WTC11 (cell line): ENCODE measurements around the gene CAMK2A. TPM values are rescaled to one million over a fixed set of nuclear protein-coding genes. Genes with fewer than 3 reads are reported as not detected.

Source experiments
- ATAC-seq: fragments of 200-7000 bp; cut with Tn5 transposase; 2 replicates; pipeline ENCODE4 v1.10.0; 2021; ENCODE audit warnings: mild to moderate bottlenecking, moderate library complexity
- CTCF ChIA-PET: fragments of 300-600 bp; sonication (Branson Sonifier 250); formaldehyde crosslinking; loops from one replicate; lab custom pipeline; 2021; ENCODE audit warnings: antibody characterized with exemption; lab: Charles Lee
- POLR2A ChIA-PET: fragments of 350-600 bp; sonication (Branson Sonifier 250); formaldehyde crosslinking; loops from one replicate; lab custom pipeline; 2021; ENCODE audit warnings: antibody characterized with exemption; lab: Charles Lee
- DNase-seq: peaks from one replicate; pipeline ENCODE4 v3.0.0; 2021; ENCODE audit warnings: low spot score
- H3K27ac Mint-ChIP-seq: 2 replicates; pipeline ENCODE4 v1.8.0; 2021; ENCODE audit warnings: mixed read lengths
- H3K27me3 Mint-ChIP-seq: 2 replicates; pipeline ENCODE4 v1.8.0; 2021; ENCODE audit warnings: low read depth, mild to moderate bottlenecking, moderate library complexity, mixed read lengths
- H3K36me3 Mint-ChIP-seq: 2 replicates; pipeline ENCODE4 v1.8.0; 2021; ENCODE audit warnings: mixed read lengths
- H3K4me1 Mint-ChIP-seq: 2 replicates; pipeline ENCODE4 v1.8.0; 2022; ENCODE audit warnings: mixed read lengths
- H3K4me3 Mint-ChIP-seq: 2 replicates; pipeline ENCODE4 v1.8.0; 2021; ENCODE audit warnings: mild to moderate bottlenecking, moderate library complexity, mixed read lengths
- H3K9me3 Mint-ChIP-seq: 2 replicates; pipeline ENCODE4 v1.8.0; 2021; ENCODE audit warnings: mixed read lengths
- ATF6 ChIP-seq: sonication (generic); formaldehyde crosslinking; IDR thresholded peaks from 2 replicates; pipeline ENCODE4 v1.8.1; 2023; ENCODE audit warnings: mild to moderate bottlenecking, missing genetic modification reagents
- CBFB ChIP-seq: sonication (generic); formaldehyde crosslinking; IDR thresholded peaks from 2 replicates; pipeline ENCODE4 v1.8.1; 2022; ENCODE audit warnings: mild to moderate bottlenecking, low read depth, missing genetic modification reagents
- CREM ChIP-seq: sonication (generic); formaldehyde crosslinking; IDR thresholded peaks from 2 replicates; pipeline ENCODE4 v1.8.1; 2022; ENCODE audit warnings: mild to moderate bottlenecking, missing genetic modification reagents, moderate library complexity
- ELF4 ChIP-seq: sonication (generic); formaldehyde crosslinking; IDR thresholded peaks from 2 replicates; pipeline ENCODE4 v1.8.1; 2022; ENCODE audit warnings: low read depth, mild to moderate bottlenecking, moderate library complexity, missing genetic modification reagents
- EMX1 ChIP-seq: fragments of 250-450 bp; sonication (Bioruptor Pico); IDR thresholded peaks from 2 replicates; pipeline ENCODE4 v1.8.0; 2021; ENCODE audit warnings: mild to moderate bottlenecking
- ERG ChIP-seq: fragments of 250-450 bp; sonication (Bioruptor Pico); IDR thresholded peaks from 2 replicates; pipeline ENCODE4 v1.8.0; 2021; ENCODE audit warnings: mild to moderate bottlenecking
- FOXJ3 ChIP-seq: sonication (generic); formaldehyde crosslinking; IDR thresholded peaks from 2 replicates; pipeline ENCODE4 v1.9.0; 2021; ENCODE audit warnings: missing genetic modification reagents, mild to moderate bottlenecking, borderline replicate concordance
- HMGXB4 ChIP-seq: sonication (generic); formaldehyde crosslinking; IDR thresholded peaks from 2 replicates; pipeline ENCODE4 v1.8.1; 2023; ENCODE audit warnings: mild to moderate bottlenecking, moderate library complexity, missing genetic modification reagents
- JUN ChIP-seq: sonication (generic); formaldehyde crosslinking; IDR thresholded peaks from 2 replicates; pipeline ENCODE4 v1.8.0; 2023; ENCODE audit warnings: mild to moderate bottlenecking, missing genetic modification reagents
- NFATC4 ChIP-seq: fragments of 250-450 bp; sonication (Bioruptor Pico); IDR thresholded peaks from 2 replicates; pipeline ENCODE4 v1.9.0; 2021; ENCODE audit warnings: mild to moderate bottlenecking
- PRDM15 ChIP-seq: sonication (generic); formaldehyde crosslinking; IDR thresholded peaks from 2 replicates; pipeline ENCODE4 v1.8.0; 2022; ENCODE audit warnings: missing genetic modification reagents
- PRRX2 ChIP-seq: fragments of 250-450 bp; sonication (Bioruptor Pico); IDR thresholded peaks from 2 replicates; pipeline ENCODE4 v1.8.0; 2021; ENCODE audit warnings: mild to moderate bottlenecking
- RELA ChIP-seq: sonication (generic); formaldehyde crosslinking; IDR thresholded peaks from 2 replicates; pipeline ENCODE4 v1.8.1; 2022; ENCODE audit warnings: missing genetic modification reagents, mild to moderate bottlenecking, borderline replicate concordance
- TCF7 ChIP-seq: sonication (generic); formaldehyde crosslinking; IDR thresholded peaks from 2 replicates; pipeline ENCODE4 v1.8.0; 2022; ENCODE audit warnings: mild to moderate bottlenecking, low read depth, missing genetic modification reagents, moderate library complexity
- ZNF121 ChIP-seq: sonication (generic); formaldehyde crosslinking; IDR thresholded peaks from 2 replicates; pipeline ENCODE4 v1.8.0; 2023; ENCODE audit warnings: missing genetic modification reagents
- ZNF232 ChIP-seq: sonication (generic); formaldehyde crosslinking; IDR thresholded peaks from 2 replicates; pipeline ENCODE4 v1.8.0; 2022; ENCODE audit warnings: mild to moderate bottlenecking, missing genetic modification reagents
- ZNF281 ChIP-seq: sonication (generic); formaldehyde crosslinking; IDR thresholded peaks from 2 replicates; pipeline ENCODE4 v1.8.0; 2023; ENCODE audit warnings: mild to moderate bottlenecking, missing genetic modification reagents
- ZNF512 ChIP-seq: sonication (generic); formaldehyde crosslinking; IDR thresholded peaks from 2 replicates; pipeline ENCODE4 v1.8.1; 2022; ENCODE audit warnings: missing genetic modification reagents, borderline replicate concordance
- total RNA-seq: library from RNA; stranded (reverse); gene quantifications from 3 replicates; pipeline ENCODE4 v1.2.3, GENCODE V29; 2021

CAMK2A gene
- total RNA-seq, 1 experiment from 2014 or later: 0.13 TPM

GRCh38 chr5:150175076-150175475 lies 114.5 kb downstream of the CAMK2A start:
- POLR2A ChIA-PET: interaction anchor here (1.3 kb wide), 1 partner anchor 38 kb away, joined by 3 read pairs; no protein-coding TSS in a partner anchor
- DNase-seq: no peak

GRCh38 chr5:150174285-150174684 lies 115.3 kb downstream of the CAMK2A start:
- no peak for ATAC-seq
- ChIA-PET POLR2A (no interaction called here), CTCF (interaction anchor here (0.8 to 2.7 kb wide), 4 partner anchors 11 to 41 kb away, joined by 4 to 23 read pairs (median 14); partner anchors contain the start of gene SLC6A7)
- Mint-ChIP-seq H3K36me3 (no peaks in the 10 kb centered on the region), H3K4me1 (no peaks in the 10 kb centered on the region), H3K27me3 (peaks cover 50% of the 10 kb centered on the region), H3K9me3 (no peaks in the 10 kb centered on the region), H3K27ac (no peak overlapping the region), H3K4me3 (no peak overlapping the region)
- no peak for DNase-seq
- TF ChIP-seq CBFB (CRISPR knock-in tag) (no peak), ZNF281 (no peak), TCF7 (CRISPR knock-in tag) (no peak), RELA (CRISPR knock-in tag) (no peak)

More at GRCh38 chr5:150175076-150175475, 114.5 kb downstream of the CAMK2A start:
- CTCF ChIA-PET: interaction anchor here (0.6 to 2.5 kb wide), 34 partner anchors 9 to 261 kb away, joined by 3 to 23 read pairs (median 5); partner anchors contain the start of genes ARSI, CDX1 and SLC6A7
- no peaks in the 10 kb centered on the region for H3K9me3 Mint-ChIP-seq
- H3K27me3 Mint-ChIP-seq: peaks cover 42% of the 10 kb centered on the region
- ATAC-seq: no peak
- no peak overlapping the region for H3K4me3 Mint-ChIP-seq
- H3K27ac Mint-ChIP-seq: no peak overlapping the region
- H3K4me1 Mint-ChIP-seq: no peaks in the 10 kb centered on the region
- TF ChIP-seq ZNF232 (CRISPR knock-in tag): no peak
- TF ChIP-seq ZNF512 (CRISPR knock-in tag): no peak
- no peak for TF ChIP-seq ATF6
- no peak for TF ChIP-seq FOXJ3 (CRISPR knock-in tag)
- TF ChIP-seq PRRX2 (CRISPR knock-in tag): no peak
- no peak for TF ChIP-seq ERG (CRISPR knock-in tag)
- no peak for TF ChIP-seq CREM (CRISPR knock-in tag)
- TF ChIP-seq NFATC4 (CRISPR knock-in tag): no peak
- no peak for TF ChIP-seq ELF4 (CRISPR knock-in tag)
- no peaks in the 10 kb centered on the region for H3K36me3 Mint-ChIP-seq

GRCh38 chr5:150173161-150173560 lies 116.4 kb downstream of the CAMK2A start:
- Mint-ChIP-seq H3K36me3 (no peaks in the 10 kb centered on the region), H3K27me3 (peaks cover 61% of the 10 kb centered on the region), H3K4me1 (no peaks in the 10 kb centered on the region), H3K27ac (no peak overlapping the region), H3K9me3 (no peaks in the 10 kb centered on the region), H3K4me3 (no peak overlapping the region)
- no peak for DNase-seq
- CTCF ChIA-PET: interaction anchor here (0.9 to 2.7 kb wide), 4 partner anchors 11 to 42 kb away, joined by 3 to 7 read pairs (median 4); partner anchors contain the start of gene SLC6A7
- no peak for ATAC-seq
- POLR2A ChIA-PET: no interaction called here
- TF ChIP-seq HMGXB4 (CRISPR knock-in tag): no peak
- no peak for TF ChIP-seq JUN (CRISPR knock-in tag)
- no peak for TF ChIP-seq ZNF121 (CRISPR knock-in tag)
- TF ChIP-seq PRDM15 (CRISPR knock-in tag): no peak
- TF ChIP-seq EMX1: no peak
